Cerebellar cortex (tissue), 1 donor: Measurements from ENCODE around the gene PHETA1.
"Not testable (repeated sequence)": the region's sequence is repeated elsewhere in the genome, so short reads cannot be mapped to it uniquely, and the experiment has no call there.

Experiments
- DNase-seq: peaks from one replicate; pipeline ENCODE4 v3.0.0-alpha.2; 2015; ENCODE audit warnings: low spot score

The PHETA1 gene

GRCh38 chr12:111349748-111350520 lies 19.0 kb downstream of the PHETA1 start:
- DNase-seq = no peak

GRCh38 chr12:111349101-111349747 lies 19.7 kb downstream of the PHETA1 start:
- no peak for DNase-seq

- no peak for DNase-seq
Observed at GRCh38 chr12:111347891-111348644, 20.8 kb downstream of the PHETA1 start.

- DNase-seq = no peak
Observed at GRCh38 chr12:111344254-111344875, 24.5 kb downstream of the PHETA1 start.

GRCh38 chr12:111343181-111343580 lies 25.7 kb downstream of the PHETA1 start:
- no peak for DNase-seq

GRCh38 chr12:111342376-111342775 lies 26.5 kb downstream of the PHETA1 start:
- no peak for DNase-seq

- no peak for DNase-seq
Observed at GRCh38 chr12:111341426-111342065, 27.3 kb downstream of the PHETA1 start.

GRCh38 chr12:111340680-111341079 lies 28.2 kb downstream of the PHETA1 start:
- DNase-seq = not testable (repeated sequence)

GRCh38 chr12:111340231-111340630 lies 28.7 kb downstream of the PHETA1 start:
- no peak for DNase-seq

- no peak for DNase-seq
Observed at GRCh38 chr12:111339321-111339938, 29.5 kb downstream of the PHETA1 start.

GRCh38 chr12:111338096-111338495 lies 30.8 kb downstream of the PHETA1 start:
- DNase-seq = no peak

GRCh38 chr12:111337371-111337770 lies 31.5 kb downstream of the PHETA1 start:
- DNase-seq = no peak

- DNase-seq = not testable (repeated sequence)
Observed at GRCh38 chr12:111336411-111336810, 32.5 kb downstream of the PHETA1 start.

GRCh38 chr12:111335811-111336210 lies 33.1 kb downstream of the PHETA1 start:
- no peak for DNase-seq

- DNase-seq = not testable (repeated sequence)
Observed at GRCh38 chr12:111335301-111335700, 33.6 kb downstream of the PHETA1 start.

GRCh38 chr12:111334393-111334915 lies 34.4 kb downstream of the PHETA1 start:
- no peak for DNase-seq

- DNase-seq = peak; percentile 52
Observed at GRCh38 chr12:111330800-111331752, 37.8 kb downstream of the PHETA1 start.

GRCh38 chr12:111328138-111328537 lies 40.8 kb downstream of the PHETA1 start:
- no peak for DNase-seq

GRCh38 chr12:111327474-111327873 lies 41.4 kb downstream of the PHETA1 start:
- DNase-seq = no peak
